Activated CD4-positive, alpha-beta T cell treated with anti-CD3 and anti-CD28 coated beads, Interleukin-2, Interleukin-6, amounts not matched to agents 100 ng/mL and 50 ng/mL, durations not matched to agents 16 hours and 8 hours (primary cell): ENCODE measurements around the gene RGL3.
"Not testable (repeated sequence)": the region's sequence is repeated elsewhere in the genome, so short reads cannot be mapped to it uniquely, and the experiment has no call there.

Experiments
- DNase-seq: peaks from one replicate; pipeline ENCODE4 v3.0.0-alpha.2; 2020

RGL3 gene

DNA sequence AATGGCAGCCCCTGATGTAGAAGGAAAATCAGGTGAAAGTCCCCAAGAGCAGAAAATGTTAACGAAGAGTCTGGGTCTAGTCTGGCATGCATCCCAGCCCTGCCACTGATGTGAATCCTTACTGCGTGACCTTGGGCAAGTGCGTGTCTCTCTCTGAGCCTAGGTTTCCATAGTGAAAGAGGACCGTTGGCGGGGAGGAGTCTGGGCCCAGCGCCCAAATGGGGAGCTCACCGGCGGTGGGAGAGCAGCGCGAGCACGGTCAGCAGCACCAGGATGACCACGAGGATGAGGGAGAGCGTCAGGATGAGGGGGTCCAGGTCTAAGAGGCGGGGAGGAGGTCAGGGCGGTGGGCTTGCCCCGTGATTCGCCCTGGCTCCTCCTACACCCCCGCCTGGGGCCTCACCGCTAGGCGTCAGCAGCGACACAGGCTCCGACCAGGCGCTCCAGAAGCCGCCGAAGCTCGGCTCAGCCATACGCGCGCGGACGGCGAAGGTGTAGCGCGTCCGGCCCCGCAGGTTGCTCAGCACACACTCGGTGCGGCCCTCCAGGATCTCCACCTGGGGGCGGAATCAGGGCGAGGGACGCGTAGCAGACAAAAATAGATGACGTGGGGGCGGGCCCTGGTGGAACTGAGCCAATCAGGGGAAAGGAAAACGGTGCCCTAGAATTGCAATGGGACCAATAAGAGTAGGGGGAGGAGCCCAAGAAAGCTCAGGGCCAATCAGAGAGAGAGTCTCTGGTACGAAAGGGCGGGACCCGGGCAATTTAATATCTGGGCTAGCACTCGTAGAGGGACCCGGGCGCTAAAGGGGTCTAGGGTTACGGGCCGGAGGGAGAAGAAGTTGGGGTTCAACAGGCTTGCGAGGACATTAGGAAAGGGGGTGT, 38.2 kb downstream of the RGL3 start:
- peak; percentile 99 for DNase-seq

DNA sequence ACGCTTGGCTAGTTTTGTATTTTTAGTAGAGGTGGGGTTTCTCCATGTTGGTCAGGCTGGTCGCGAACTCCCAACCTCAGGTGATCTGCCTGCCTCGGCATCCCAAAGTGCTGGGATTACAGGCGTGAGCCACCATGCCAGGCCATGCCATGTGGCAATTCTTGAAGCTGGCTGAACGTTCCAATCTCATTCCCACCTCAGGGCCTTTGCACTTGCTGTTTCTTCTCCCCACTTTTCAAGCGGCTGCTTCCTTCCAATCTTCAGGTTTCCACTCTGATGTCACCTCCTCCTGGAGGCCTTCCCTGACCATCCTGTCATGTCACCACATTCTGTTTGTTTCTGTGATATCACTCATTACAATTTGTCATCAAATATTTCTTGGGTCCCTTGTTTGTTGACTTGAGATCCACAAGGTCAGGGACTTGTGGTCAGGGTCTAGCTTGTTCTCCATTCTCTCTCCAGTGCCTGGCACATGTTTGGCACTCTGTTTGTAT, 39.2 kb downstream of the RGL3 start:
- no peak for DNase-seq

DNA sequence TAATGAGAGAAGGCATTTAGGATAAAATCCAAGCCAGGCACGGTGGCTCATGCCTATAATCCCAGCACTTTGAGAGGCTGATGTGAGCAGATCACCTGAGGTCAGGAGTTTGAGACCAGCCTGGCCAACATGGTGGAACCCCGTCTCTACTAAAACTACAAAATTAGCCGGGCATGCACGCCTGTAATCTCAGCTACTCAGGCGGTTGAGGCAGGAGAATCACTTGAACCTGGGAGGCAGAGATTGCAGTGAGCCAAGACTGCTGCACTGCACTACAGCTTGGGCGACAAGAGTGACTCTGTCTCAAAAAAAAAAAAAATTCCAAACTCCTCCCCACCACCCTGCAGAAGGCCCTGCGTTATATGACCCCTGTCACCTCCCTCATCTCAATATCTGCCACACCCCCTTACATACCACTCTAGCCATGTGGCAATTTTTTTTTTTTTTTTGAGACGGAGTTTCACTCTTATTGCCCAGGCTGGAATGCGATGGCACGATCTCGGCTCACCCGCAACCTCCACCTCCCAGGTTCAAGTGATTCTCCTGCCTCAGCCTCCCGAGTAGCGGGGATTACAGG, 39.8 kb downstream of the RGL3 start:
- not testable (repeated sequence) for DNase-seq

DNA sequence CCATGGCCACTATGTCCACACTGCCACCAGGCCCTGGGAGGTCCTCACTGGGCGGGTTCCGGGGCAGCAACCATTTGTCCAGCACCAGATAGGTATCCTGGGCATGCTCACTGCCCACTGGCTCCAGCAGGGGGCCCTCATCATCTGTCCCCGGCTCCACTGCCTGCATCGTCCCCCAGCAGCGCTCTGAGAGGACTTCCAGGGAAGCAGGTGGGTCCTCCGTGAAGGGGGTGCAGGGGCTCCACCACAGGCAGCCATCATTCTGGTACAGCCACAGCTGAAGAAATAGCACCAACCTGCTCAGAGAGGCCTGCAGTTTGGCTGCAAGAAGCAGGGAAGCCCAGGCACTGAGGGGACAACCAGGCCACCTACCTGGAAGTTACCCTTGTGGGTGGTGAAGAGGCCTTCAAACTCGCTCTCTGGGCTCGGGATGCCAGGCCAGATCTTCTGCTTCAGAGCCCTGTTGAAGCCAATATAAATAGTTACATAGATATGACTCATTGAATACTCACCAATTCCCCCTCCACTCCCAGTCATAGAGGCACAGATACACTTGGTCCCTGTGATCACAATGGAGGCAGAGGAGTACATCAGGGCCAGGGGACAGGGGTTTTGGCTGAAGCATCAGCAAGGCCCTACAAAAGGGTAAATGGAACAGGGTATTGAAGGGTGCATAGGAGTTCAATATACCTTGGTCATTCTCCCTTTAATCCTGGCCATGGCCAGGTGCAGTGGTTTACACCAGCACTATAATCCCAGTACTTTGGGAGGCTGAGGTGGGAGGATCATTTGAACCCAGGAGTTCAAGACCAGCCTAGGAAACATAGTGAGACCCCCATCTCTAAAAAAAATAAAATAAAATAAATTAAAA, 40.6 kb downstream of the RGL3 start:
- DNase-seq, result peak; percentile 44

DNA sequence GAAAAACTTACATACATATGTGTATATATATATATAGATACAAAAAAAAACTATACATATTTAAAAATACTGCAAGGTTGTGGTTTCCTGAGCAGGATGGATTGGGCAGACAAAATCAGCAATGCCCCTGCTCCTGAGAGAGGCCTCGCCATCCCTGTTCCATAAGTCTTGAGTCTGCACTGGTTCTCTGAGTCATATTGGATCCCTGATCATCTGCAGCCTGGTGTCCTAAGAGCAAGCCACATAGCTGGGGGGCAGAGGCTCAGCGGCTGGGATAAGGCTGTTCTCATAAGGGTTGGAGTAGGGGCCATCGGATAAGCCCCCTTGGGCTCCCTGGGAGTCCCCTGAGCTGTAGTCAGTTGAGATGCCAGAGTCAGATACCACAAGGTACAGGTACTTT, 41.4 kb downstream of the RGL3 start:
- no peak for DNase-seq

DNA sequence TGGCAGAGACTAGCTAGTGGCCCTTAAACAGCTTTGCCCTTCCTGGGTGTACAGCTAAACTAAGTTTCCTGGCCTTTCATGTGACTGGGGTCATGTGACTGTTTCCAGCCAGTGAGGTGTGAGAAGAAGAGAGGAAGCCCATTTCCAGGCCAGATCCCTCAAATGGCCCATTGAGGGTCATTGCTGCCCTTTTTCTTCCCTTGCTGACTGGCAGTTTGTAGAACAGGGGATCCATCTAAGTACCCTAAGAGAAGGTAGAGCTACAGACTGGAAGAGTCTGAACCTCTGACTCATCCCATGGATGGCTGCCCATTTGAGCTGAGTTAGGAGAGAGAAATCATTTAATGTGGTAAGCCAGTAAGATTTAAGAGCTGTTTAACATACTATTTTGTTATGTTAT, 41.9 kb downstream of the RGL3 start:
- DNase-seq, result peak; percentile 65

DNA sequence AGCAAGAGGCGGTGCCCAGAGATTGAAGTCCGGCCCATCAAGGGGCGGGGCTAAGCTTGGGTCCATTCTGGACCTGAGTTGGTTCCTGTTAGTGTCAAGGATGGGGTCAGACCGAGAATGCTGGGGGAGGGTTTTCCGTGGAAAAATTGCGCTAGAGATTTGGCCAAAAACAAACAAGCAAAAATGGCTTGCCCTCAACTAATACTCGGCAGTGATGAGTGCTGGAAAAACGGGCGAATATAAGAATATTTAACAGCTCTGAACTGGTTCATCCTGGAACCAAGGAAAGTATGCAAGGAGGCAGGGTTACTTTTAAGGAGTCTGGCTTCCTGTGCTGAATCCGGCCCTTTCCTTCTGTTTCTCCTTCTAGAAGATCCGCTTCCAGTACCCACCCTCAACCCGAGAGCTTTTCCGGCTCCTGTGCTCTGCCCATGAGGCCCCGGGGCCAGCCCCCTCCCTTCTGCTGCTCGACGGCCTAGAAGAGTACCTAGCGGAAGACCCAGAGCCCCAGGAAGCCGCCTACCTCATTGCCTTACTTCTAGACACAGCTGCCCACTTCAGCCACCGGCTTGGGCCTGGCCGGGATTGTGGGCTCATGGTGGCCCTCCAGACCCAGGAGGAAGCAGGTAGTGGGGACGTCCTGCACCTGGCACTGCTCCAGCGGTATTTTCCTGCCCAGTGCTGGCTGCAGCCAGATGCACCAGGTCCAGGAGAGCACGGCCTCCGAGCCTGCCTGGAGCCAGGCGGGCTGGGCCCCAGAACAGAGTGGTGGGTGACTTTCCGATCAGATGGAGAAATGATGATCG, 43.8 kb downstream of the RGL3 start:
- peak; percentile 86 for DNase-seq

DNA sequence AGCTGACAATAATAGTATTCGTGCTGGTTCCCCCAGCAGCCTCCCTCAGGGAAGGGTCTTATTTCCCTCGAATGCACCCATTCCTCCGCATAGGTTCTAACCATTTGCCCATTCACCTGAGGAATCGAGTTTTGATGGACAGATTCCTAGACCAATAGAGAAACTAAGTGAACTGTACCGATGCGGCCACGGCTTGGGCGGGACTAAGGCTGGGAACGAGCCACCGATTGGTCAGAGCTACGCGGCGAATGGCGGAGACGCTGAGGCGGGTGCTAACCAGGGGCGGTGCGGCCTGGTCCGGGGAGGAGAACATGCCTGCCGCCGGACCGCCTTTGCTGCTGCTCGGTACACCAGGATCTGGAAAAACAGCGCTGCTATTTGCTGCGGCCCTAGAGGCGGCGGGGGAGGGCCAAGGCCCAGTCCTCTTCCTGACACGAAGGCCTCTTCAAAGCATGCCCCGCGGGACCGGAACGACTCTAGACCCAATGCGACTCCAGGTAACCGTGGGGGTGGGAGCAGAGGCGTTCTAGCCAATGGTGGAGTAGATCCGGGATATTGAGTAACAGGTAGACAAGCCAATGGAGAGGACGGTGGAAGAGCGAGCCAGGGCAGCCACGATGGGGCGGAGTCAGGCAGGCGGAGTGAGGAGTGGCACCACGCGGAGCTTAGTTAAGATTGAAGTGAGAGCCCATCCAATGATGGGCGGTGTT, 44.5 kb downstream of the RGL3 start, which contains the start of gene SWSAP1:
Gene SWSAP1, plus strand, starts transcription at position 234 of the 710 bp plus-strand sequence. Its CDS starts 15 bp downstream, at position 249.
- DNase-seq, result peak; percentile 99

DNA sequence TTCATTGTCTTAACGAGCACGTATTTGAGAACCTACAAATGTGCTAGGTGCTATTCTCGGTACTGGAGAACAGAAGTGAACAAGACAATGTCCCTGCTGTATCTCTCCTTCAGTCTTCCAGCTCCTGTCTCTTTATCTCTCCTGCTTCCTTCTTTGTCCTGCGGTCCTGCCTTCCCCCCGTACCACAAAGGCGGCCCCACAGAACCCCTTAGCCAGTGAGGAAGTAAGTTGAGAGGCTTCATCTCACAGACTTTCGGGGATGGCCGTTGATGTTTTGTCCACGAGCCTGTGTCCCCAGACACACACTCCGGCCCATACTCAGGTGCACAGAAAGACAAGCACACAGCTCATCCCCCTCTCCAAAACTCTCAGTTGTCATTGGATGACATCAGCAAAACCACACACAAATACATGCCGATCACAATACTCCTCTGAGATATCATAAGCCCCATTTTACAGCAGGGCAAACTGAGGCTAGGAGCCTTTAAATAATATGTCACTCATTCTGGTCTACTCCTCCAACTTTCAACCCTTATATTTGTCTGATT, 45.2 kb downstream of the RGL3 start:
- DNase-seq, result no peak

DNA sequence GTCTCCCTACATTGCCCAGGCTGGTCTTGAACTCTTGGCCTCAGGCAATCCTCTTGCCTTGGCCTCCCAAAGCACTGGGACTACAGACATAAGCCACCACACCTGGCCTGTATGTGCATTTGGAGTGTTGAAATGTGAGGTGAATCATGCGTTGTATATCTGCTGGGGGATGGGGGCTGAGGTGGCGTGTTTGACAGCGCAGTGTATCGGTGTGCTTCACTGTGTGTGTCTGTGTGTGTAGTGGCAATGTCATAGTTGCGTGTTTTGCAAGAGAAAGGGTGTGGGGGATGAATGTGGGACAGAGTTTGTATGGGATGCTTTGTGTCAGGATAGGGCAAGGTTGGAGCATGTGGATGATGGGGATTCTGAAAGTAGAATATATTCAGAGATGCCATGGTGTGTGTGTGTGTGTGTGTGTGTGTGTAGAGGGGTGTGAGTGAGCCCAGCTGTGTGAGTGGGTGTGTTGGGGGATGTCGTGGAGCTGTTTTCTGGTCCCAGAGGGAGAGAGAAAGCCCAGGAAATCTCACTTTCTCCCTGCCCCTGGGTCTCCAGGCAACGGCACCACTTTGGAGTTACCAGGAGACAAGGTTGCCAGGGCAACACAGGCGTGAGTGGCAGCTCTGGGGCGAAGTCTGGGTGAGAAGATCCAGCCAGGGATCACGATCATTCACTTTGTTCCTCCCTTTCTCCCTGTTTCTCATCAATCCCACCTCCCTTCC, 45.8 kb downstream of the RGL3 start:
- DNase-seq, result no peak

DNA sequence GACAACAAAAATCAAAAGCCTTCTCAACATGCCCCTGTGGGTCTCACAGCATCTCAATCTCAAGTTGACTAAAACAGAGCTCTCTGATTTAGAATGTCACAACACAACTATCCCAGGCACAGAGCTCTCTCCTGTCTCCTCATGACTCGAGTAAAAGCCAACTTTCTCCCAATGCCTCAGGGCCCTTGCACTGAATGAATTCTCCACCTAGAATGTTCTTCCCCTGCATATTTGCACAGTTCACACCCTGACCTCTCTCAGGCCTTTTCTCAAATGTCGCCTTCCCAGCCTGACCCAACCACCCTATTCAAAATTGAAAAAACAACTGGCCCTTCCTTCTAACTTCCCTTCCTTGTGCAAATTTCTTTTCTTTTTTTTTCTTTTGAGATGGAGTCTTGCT, 48.4 kb downstream of the RGL3 start:
- no peak for DNase-seq

DNA sequence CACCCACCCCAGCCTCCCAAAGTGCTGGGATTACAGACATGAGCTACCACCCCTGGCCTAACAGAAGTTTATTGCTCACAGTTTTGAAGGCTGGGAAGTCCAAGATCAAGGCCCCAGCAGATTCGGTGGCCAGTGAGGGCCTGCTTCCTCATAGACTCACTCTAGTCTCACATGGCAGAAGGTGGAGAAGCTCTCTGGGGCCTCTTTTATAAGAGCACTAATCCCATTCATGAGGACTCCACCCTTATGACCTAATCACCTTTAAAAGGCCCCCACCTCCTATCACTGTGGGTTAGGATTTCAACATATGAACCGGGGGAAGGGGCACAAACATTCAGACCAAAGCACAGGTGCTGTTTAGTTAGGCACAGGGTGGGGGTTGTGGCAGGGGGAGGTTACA, 51.6 kb downstream of the RGL3 start:
- DNase-seq, result no peak

DNA sequence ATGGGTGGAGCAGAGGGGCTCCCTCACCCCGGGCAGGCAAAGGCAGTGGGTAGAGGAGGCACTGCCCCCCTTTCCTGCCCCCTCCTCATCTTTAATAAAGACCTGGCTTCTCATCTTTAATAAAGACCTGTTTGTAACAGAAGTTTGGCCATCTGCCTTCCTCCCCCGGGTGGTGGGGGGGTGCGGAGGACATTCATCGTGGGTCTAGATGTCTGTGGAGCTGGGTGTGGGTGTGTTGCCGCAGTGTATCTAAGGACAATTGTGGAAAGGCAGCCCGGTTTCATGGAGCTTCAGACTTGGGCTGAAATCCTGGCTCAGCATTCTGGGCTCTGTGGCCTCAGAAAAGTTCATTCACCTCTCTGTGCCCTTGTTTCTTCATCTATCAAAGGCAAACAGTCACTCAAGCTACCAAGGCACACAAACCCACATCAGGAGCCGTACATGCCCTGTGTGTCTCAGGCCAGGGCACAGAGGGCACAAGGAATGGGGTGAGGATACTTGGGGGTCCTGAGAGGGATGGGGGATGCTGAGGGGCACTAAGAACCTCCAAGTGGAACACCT, 53.5 kb downstream of the RGL3 start:
- no peak for DNase-seq

DNA sequence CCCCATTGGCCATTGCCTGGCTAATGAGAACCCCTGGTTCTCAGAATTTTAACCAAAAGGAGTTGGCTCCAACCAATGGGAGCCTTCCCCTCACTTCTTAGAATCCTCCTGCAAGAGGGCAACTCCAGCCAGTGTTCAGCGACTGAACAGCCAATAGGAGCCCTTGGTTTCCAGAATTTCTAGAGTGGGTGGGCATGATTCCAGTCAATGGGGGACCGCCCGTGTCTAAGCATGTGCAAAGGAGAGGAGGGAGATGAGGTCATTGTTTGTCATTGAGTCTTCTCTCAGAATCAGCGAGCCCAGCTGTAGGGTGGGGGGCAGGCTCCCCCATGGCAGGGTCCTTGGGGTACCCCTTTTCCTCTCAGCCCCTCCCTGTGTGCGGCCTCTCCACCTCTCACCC, 54.2 kb downstream of the RGL3 start:
- DNase-seq, result no peak

DNA sequence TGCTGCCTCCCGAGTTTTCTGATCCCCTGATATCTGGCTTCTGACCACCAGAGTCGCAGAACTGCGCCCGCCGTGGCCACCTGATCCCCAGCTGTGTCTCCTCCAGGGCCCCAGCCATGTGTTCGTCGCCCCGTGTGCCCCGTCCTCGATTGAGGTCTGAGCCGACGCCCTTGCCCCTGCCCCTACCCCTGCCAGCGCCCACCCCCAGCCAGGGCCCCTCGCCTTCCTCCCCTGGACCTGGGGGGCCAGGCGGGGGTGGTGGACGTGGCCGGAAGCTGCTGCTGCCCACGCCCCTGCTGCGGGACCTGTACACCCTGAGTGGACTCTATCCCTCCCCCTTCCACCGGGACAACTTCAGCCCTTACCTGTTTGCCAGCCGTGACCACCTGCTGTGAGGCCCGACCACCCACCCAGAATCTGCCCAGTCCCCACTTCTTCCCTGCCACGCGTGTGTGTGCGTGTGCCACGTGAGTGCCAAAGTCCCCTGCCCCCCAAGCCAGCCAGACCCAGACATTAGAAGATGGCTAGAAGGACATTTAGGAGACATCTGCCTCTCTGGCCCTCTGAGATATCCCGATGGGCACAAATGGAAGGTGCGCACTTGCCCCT, 54.7 kb downstream of the RGL3 start:
- no peak for DNase-seq

DNA sequence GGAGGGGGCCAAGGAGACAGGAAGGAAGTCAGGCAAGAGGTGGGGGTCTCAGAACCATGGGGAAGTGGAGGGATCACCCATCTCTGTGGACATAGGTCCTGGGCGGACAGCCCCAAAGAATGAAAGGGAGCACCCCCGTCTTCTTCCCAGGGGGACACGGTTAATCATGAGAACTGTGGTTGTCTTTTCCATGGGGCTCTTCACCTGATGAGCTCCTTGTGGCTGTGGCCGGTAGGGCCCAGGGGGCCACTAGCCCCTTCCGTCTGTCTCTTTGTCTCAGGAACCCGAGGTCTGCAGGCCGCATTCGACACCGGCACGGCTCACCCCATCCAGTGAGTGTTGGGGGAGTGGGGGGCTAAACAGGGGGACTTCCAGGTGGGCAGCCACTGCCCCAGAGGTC, 55.2 kb downstream of the RGL3 start:
- DNase-seq, result no peak

DNA sequence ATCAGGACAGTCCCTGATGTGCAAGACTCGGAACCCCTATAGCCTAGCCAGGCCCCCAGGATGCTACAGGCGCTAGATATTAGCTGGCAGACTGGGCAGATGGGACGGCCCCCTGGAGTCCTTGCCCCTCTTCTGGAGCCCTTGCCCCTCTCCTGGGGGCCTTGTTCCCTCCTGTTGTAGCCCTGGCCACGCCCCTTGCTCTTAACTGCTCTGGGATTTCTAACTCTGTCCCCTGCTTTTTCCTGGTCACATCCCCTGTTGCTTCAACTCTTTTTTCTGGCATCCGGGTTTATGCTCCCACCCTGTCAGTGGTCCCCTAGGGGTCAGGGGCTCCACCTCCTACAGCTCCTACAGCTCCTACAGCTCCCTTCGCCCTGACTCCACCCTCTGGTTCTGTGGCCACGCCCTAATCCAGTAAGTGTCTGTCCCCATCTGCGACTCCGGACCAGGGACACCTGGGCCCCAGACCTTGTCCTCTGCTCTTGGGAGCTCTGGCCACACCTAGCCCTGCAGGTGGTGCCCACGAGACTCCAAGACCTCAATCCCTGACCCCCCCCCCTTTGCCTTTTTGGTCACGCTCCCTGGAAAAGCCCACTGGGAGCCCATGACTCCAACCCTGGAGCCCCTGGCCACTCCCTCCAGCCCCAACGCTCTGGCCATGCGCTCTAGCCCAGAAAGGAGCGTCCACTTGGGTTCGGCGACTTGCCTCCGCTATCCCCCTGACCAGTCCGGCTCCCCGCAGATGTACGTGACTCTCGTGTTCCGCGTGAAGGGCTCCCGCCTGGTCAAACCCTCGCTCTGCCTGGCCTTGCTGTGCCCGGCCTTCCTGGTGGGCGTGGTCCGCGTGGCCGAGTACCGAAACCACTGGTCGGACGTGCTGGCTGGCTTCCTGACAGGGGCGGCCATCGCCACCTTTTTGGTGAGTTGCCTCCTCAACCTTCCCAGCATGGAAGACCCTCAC, 57.1 kb downstream of the RGL3 start:
- no peak for DNase-seq

DNA sequence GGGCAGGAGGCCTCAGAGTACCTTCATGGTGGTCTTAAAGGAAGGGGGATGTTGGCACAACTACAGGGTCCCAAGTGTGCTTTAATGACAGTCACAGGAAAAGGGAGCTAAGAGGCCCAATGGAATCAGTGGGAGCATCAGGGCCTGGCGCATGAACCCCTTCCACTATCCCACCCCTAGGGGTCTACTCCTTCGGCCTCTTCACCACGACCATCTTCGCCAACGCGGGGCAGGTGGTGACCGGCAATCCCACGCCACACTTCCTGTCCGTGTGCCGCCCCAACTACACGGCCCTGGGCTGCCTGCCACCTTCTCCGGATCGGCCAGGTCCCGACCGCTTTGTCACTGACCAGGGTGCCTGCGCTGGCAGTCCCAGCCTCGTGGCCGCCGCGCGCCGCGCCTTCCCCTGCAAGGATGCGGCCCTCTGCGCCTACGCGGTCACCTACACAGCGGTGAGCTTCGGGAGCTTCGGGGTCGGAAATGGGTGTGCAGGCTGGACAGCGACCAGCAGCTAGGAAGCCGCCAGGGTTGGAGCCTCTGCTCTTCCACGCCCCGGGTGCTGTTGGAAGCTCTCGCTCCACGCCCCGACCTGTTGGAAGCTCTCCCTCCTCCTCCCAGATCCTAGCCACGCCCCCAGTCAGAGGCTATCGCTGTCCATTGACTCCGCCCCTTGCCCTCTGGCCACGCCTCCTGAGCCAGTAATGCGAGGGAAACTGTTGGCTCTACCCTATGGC, 57.9 kb downstream of the RGL3 start:
- DNase-seq, result no peak
